Peyer's patch (tissue), 4 donors: ENCODE results near the gene CDC14B. TPM values are rescaled to one million over a fixed set of nuclear protein-coding genes. Genes with fewer than 3 reads are reported as not detected.
"Not testable (repeated sequence)": the region's sequence is repeated elsewhere in the genome, so short reads cannot be mapped to it uniquely, and the experiment has no call there.

Experiments
- DNase-seq, 3 donors: peaks; one replicate each; pipeline ENCODE4 v3.0.0-alpha.2; 2017 to 2019
- H3K27ac ChIP-seq, 4 donors: fragments of 200-600 bp; sonication (generic); one replicate each; pipeline ENCODE4 v1.5.1; 2016 to 2019
- H3K27me3 ChIP-seq, 2 donors: fragments of 200-600 bp; sonication (generic); one replicate each; pipeline ENCODE4 v1.5.1; 2019
- H3K36me3 ChIP-seq, 3 donors: fragments of 200-600 bp; sonication (generic); one replicate each; pipeline ENCODE4 v1.5.1; 2016 to 2019
- H3K4me1 ChIP-seq, 4 donors: fragments of 200-600 bp; sonication (generic); one replicate each; pipeline ENCODE4 v1.5.1; 2016 to 2019
- H3K4me3 ChIP-seq, 4 donors: fragments of 200-600 bp; sonication (generic); 1 replicate in 3 of 4; 2 replicates in 1 of 4; pipeline ENCODE4 v1.5.1; 2016 to 2019; ENCODE audit warnings: mild to moderate bottlenecking in 1 of 4
- H3K9me3 ChIP-seq, 4 donors: fragments of 200-600 bp; sonication (generic); one replicate each; pipeline ENCODE4 v1.5.1; 2016 to 2019; ENCODE audit warnings: mild to moderate bottlenecking in 1 of 4
- POLR2A ChIP-seq, 2 donors: fragments of 450-650 bp; IDR thresholded peaks; one replicate each; pipeline ENCODE4 v1.5.1; 2017; ENCODE audit warnings: antibody characterized with exemption in 2 of 2, mild to moderate bottlenecking in 2 of 2, moderate library complexity in 2 of 2
- total RNA-seq, 4 donors: library from RNA; depleted of rRNA; stranded (reverse); fragments of >200 nt; gene quantifications; one replicate each; pipeline ENCODE4 v1.1.0, GENCODE V29; 2016
- TF ChIP-seq, protein P1 (sequence below), 6 experiments: fragments of 450-650 bp in 4 of 6; fragments of 200-600 bp in 2 of 6; sonication (generic) in 1 of 6; IDR thresholded peaks; one replicate each; pipeline ENCODE4 v1.5.1; 2017 to 2019; ENCODE audit warnings: antibody characterized with exemption in 6 of 6, mild to moderate bottlenecking in 3 of 6, moderate library complexity in 1 of 6

Gene CDC14B
- total RNA-seq, 4 donors from 2014 or later, result 23.9 to 36.6 (median 35.7) TPM

GRCh38 chr9:96505316-96505991, 114.2 kb downstream of the CDC14B start:
- peaks cover 0 to 17% (median 0%) of the 10 kb centered on the region in 3 donors for H3K36me3 ChIP-seq
- no peaks in the 10 kb centered on the region for H3K4me1 ChIP-seq
- no peak overlapping the region for H3K27ac ChIP-seq
- TF ChIP-seq, protein P1, sequence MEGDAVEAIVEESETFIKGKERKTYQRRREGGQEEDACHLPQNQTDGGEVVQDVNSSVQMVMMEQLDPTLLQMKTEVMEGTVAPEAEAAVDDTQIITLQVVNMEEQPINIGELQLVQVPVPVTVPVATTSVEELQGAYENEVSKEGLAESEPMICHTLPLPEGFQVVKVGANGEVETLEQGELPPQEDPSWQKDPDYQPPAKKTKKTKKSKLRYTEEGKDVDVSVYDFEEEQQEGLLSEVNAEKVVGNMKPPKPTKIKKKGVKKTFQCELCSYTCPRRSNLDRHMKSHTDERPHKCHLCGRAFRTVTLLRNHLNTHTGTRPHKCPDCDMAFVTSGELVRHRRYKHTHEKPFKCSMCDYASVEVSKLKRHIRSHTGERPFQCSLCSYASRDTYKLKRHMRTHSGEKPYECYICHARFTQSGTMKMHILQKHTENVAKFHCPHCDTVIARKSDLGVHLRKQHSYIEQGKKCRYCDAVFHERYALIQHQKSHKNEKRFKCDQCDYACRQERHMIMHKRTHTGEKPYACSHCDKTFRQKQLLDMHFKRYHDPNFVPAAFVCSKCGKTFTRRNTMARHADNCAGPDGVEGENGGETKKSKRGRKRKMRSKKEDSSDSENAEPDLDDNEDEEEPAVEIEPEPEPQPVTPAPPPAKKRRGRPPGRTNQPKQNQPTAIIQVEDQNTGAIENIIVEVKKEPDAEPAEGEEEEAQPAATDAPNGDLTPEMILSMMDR (IDR thresholded peaks at IDR 0.05), result no peak
- TF ChIP-seq POLR2A (IDR thresholded peaks at IDR 0.05), result no peak
- no peak for DNase-seq
- H3K9me3 ChIP-seq, result no peaks in the 10 kb centered on the region
- H3K4me3 ChIP-seq, result no peak overlapping the region
- H3K27me3 ChIP-seq, result no peaks in the 10 kb centered on the region

- Histone ChIP-seq H3K36me3 (peaks cover 0 to 14% (median 0%) of the 10 kb centered on the region in 3 donors), H3K27ac (no peak overlapping the region), H3K4me1 (no peaks in the 10 kb centered on the region), H3K4me3 (no peak overlapping the region), H3K9me3 (no peaks in the 10 kb centered on the region), H3K27me3 (no peaks in the 10 kb centered on the region)
- DNase-seq, result no peak
- TF ChIP-seq, protein P1 (IDR thresholded peaks at IDR 0.05), result no peak
- no peak for TF ChIP-seq POLR2A (IDR thresholded peaks at IDR 0.05)
These were observed 115.7 kb downstream of the CDC14B start for GRCh38 chr9:96503918-96504317.

DNA sequence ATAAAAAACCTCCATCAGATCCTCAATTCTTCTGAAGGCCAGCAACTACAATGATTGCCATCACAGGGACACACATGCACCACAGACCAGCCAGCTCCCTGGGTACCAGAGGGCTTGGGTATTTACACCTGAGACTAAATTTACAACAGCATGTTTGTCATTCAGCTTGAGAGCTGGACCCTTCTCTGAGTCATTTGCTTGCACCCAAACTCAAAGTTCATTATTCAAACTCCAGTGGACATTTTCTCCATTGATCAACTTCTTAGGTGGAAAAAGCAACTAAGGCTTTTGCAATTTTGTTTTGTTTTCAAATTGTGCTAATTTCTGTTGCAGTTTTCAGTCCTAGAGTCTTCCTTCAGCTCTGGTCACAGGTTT, 116.3 kb downstream of the CDC14B start:
- H3K27me3 ChIP-seq, H3K9me3 ChIP-seq, DNase-seq, H3K4me3 ChIP-seq, H3K4me1 ChIP-seq, H3K27ac ChIP-seq: not testable (repeated sequence)
- H3K36me3 ChIP-seq, result peaks cover 0 to 11% (median 0%) of the 10 kb centered on the region in 3 donors

DNA sequence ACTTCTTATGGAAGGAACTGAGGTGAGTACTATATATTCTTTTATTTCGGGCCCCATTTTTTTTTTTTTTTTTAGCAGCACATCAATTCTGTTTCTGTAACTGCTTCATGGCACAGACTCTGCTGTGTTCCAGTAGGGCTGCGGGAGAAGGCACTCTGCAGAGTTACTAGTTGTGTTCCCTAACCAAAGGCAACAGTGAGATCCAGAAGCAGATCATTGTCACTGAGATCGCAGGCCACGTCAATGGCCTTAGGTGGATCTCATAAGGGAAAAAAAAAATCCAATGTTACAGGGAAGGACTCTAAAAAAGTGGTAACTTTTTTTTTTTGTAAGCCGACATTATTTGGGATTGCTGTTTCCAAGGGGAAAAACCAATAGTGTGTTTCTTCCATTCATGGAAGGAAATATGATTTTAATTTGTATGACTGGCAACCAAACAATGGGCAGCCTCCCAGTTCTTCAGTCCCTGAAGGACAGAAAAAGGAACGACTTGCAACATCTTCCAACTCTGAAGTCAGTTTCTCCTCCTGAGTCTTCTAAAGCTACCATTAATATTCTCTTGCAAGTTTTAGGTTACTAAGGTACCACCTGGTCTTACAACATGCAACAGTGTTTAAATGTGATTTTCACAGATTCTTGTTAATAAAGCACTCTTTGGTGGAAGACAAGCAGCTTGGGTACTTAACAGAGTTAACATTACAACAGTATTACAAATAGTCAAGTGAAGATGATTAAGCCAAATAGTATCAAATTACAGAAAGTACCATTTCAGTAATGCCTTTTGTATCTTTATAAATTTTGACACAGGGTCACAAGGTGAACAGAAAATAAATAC, 116.9 kb downstream of the CDC14B start:
- Histone ChIP-seq H3K9me3 (no peaks in the 10 kb centered on the region), H3K27ac (no peak overlapping the region), H3K27me3 (no peaks in the 10 kb centered on the region), H3K4me1 (no peaks in the 10 kb centered on the region), H3K36me3 (peaks cover 0 to 11% (median 0%) of the 10 kb centered on the region in 3 donors), H3K4me3 (no peak overlapping the region)
- no peak for DNase-seq
- no peak for TF ChIP-seq POLR2A (IDR thresholded peaks at IDR 0.05)
- TF ChIP-seq, protein P1 (IDR thresholded peaks at IDR 0.05), result no peak

DNA sequence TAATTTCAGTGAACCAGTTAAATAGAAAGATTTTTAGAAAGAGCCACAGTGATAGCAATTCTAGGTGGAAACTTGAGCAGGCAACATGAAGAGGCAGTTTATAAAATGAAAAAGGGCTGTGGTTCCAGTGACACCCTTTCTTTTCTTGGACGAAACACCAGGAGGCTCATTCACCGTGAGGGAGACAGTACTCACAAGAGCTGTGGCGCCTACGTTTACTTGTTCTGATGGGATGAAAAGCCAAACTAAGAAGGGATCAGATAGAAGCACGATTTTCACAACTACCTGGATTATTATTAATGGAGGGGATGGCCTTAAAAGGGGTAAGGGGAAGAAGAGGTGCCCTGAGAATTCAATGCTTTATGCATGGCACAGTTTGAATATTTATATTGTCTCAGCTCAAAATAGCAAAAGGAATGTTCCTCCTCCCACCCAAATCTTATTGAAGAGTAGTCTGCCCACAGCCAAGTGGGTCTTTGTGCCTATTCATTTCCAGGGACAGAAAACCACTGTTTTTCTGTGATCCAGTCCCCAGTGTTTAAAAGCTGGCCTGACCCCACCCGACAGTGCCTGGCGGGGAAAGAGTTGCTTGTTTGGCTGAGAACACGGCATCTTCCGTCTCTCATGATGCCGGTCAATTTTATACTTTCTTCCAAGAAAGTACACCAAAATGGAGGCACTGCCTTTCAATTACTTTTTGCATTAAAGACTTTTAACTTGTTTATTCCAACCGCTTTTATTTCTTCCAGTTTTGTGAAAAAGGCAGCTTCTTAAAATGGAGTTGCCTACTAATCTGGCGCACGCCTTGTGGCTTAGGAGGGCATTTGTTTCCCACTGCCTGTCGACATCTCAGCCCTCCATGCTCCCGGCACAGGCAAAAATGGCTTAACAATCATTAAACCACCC, 117.8 kb downstream of the CDC14B start:
- peaks cover 0 to 11% (median 0%) of the 10 kb centered on the region in 3 donors for H3K36me3 ChIP-seq
- H3K27ac ChIP-seq, result no peak overlapping the region
- TF ChIP-seq, protein P1 (IDR thresholded peaks at IDR 0.05), result no peak
- no peak for TF ChIP-seq POLR2A (IDR thresholded peaks at IDR 0.05)
- no peak overlapping the region for H3K4me3 ChIP-seq
- no peaks in the 10 kb centered on the region for H3K4me1 ChIP-seq
- H3K27me3 ChIP-seq, result no peaks in the 10 kb centered on the region
- H3K9me3 ChIP-seq, result no peaks in the 10 kb centered on the region
- DNase-seq, result no peak
